GM23338 (cell line): Measurements from ENCODE around the gene NUFIP2. TPM values are rescaled to one million over a fixed set of nuclear protein-coding genes. Genes with fewer than 3 reads are reported as not detected.

ENCODE experiments used
- ATAC-seq: fragments of 200-7000 bp; cut with Tn5 transposase; 3 replicates; pipeline ENCODE4 v1.9.1; 2020
- DNase-seq: peaks from one replicate; pipeline ENCODE4 v3.0.0-alpha.2; 2015; ENCODE audit warnings: low spot score
- H2AFZ ChIP-seq: fragments of 200-600 bp; sonication (generic); 2 replicates; pipeline ENCODE4 v1.8.0; 2016; ENCODE audit warnings: antibody characterized with exemption, mild to moderate bottlenecking, moderate library complexity
- H3F3A ChIP-seq: fragments of 200-600 bp; sonication (generic); replicated peaks from 2 replicates; pipeline ENCODE4 v1.8.0; 2017; ENCODE audit warnings: antibody characterized with exemption, mixed run types, low read depth
- H3K27ac ChIP-seq: fragments of 200-600 bp; sonication (generic); 2 replicates; pipeline ENCODE4 v1.6.1; 2016; ENCODE audit warnings: low read depth
- H3K27me3 ChIP-seq: fragments of 200-600 bp; sonication (generic); 2 replicates; pipeline ENCODE4 v1.8.0; 2016; ENCODE audit warnings: mild to moderate bottlenecking, mixed run types, moderate library complexity; ENCODE audit not compliant: insufficient read depth
- H3K36me3 ChIP-seq: fragments of 200-600 bp; sonication (generic); 2 replicates; pipeline ENCODE4 v1.8.0; 2016; ENCODE audit warnings: mild to moderate bottlenecking; ENCODE audit not compliant: insufficient read depth
- H3K4me1 ChIP-seq: fragments of 200-600 bp; sonication (generic); 2 replicates; pipeline ENCODE4 v1.8.0; 2016; ENCODE audit warnings: mild to moderate bottlenecking, moderate library complexity; ENCODE audit not compliant: insufficient read depth
- H3K4me2 ChIP-seq: fragments of 200-600 bp; sonication (generic); 2 replicates; pipeline ENCODE4 v1.7.1; 2017; ENCODE audit warnings: mixed run types
- H3K4me3 ChIP-seq: fragments of 200-600 bp; sonication (generic); 2 replicates; pipeline ENCODE4 v1.6.1; 2016; ENCODE audit warnings: mixed run types
- H3K79me2 ChIP-seq: fragments of 200-600 bp; sonication (generic); replicated peaks from 2 replicates; pipeline ENCODE4 v1.8.0; 2017; ENCODE audit warnings: mild to moderate bottlenecking; ENCODE audit not compliant: insufficient read depth
- H3K9me2 ChIP-seq: fragments of 200-600 bp; sonication (generic); 2 replicates; pipeline ENCODE4 v1.8.0; 2017; ENCODE audit not compliant: insufficient read depth
- H4K20me1 ChIP-seq: fragments of 200-600 bp; sonication (generic); replicated peaks from 2 replicates; pipeline ENCODE4 v1.8.0; 2017; ENCODE audit warnings: mild to moderate bottlenecking; ENCODE audit not compliant: insufficient read depth
- H3K27ac Mint-ChIP-seq: 2 replicates; pipeline ENCODE4 v1.8.0; 2020; ENCODE audit warnings: inconsistent platforms, mild to moderate bottlenecking, moderate library complexity, mixed read lengths
- H3K27me3 Mint-ChIP-seq: 3 replicates; pipeline ENCODE4 v1.8.0; 2022; ENCODE audit warnings: low read depth, mild to moderate bottlenecking, moderate library complexity, mixed read lengths, inconsistent platforms; ENCODE audit not compliant: insufficient read depth, poor library complexity
- H3K36me3 Mint-ChIP-seq: 3 replicates; pipeline ENCODE4 v1.8.0; 2021; ENCODE audit warnings: low read depth, mild to moderate bottlenecking, inconsistent platforms, moderate library complexity, mixed read lengths
- H3K4me1 Mint-ChIP-seq: 3 replicates; pipeline ENCODE4 v1.8.0; 2020; ENCODE audit warnings: mild to moderate bottlenecking, inconsistent platforms, mixed read lengths
- H3K4me3 Mint-ChIP-seq: 3 replicates; pipeline ENCODE4 v1.8.0; 2021; ENCODE audit warnings: moderate library complexity, mild to moderate bottlenecking, inconsistent platforms, mixed read lengths
- H3K9me3 Mint-ChIP-seq: 3 replicates; pipeline ENCODE4 v1.8.0; 2020; ENCODE audit warnings: moderate library complexity, mild to moderate bottlenecking, inconsistent platforms, mixed read lengths
- CREB1 ChIP-seq: fragments of 250-450 bp; sonication (Bioruptor Pico); IDR thresholded peaks from 2 replicates; pipeline ENCODE4 v1.5.0; 2020; ENCODE audit warnings: low read depth, mild to moderate bottlenecking, moderate library complexity
- CTCF ChIP-seq, 2 experiments: fragments of 200-600 bp in 1 of 2; sonication (generic) in 1 of 2; conservative IDR thresholded peaks; 2 replicates each; pipeline versions ENCODE4 v1.5.1 to v1.6.1; 2016 to 2017; ENCODE audit warnings: antibody characterized with exemption in 2 of 2, low read depth in 2 of 2, mild to moderate bottlenecking in 2 of 2, moderate library complexity in 1 of 2
- EZH2 ChIP-seq: fragments of 200-600 bp; sonication (generic); IDR thresholded peaks from one replicate; pipeline ENCODE4 v1.8.0; 2017; ENCODE audit warnings: antibody characterized with exemption, mild to moderate bottlenecking, low read depth; ENCODE audit not compliant: unreplicated experiment
- JUNB ChIP-seq: IDR thresholded peaks from one replicate; pipeline ENCODE4 v1.6.1; 2016; ENCODE audit warnings: antibody characterized with exemption; ENCODE audit not compliant: unreplicated experiment
- REST ChIP-seq: IDR thresholded peaks from one replicate; pipeline ENCODE4 v1.6.1; 2018; ENCODE audit warnings: antibody characterized with exemption; ENCODE audit not compliant: unreplicated experiment
- STAT1 ChIP-seq: IDR thresholded peaks from one replicate; pipeline ENCODE4 v1.6.1; 2016; ENCODE audit warnings: antibody characterized with exemption; ENCODE audit not compliant: unreplicated experiment
- ZNF331 ChIP-seq: fragments of 250-450 bp; sonication (Bioruptor Pico); IDR thresholded peaks from 2 replicates; pipeline ENCODE4 v1.5.0; 2020; ENCODE audit warnings: low read depth, mild to moderate bottlenecking, moderate library complexity
- polyA plus RNA-seq: library from polyadenylated mRNA; unstranded; fragments of >200 nt; fragmentation: Nextera tagmentation; extraction: Ambion mirVana; gene quantifications from 2 replicates; pipeline ENCODE4 v1.2.1, GENCODE V29; 2016
- total RNA-seq: library from RNA; depleted of rRNA; stranded (reverse); fragments of >200 nt; shearing (Covaris generic); gene quantifications from 2 replicates; pipeline ENCODE4 v1.2.3, GENCODE V29; 2014

The NUFIP2 gene
- total and polyA plus RNA-seq, 2 experiments from 2014 or later, result 22.2 to 88.5 TPM

DNA sequence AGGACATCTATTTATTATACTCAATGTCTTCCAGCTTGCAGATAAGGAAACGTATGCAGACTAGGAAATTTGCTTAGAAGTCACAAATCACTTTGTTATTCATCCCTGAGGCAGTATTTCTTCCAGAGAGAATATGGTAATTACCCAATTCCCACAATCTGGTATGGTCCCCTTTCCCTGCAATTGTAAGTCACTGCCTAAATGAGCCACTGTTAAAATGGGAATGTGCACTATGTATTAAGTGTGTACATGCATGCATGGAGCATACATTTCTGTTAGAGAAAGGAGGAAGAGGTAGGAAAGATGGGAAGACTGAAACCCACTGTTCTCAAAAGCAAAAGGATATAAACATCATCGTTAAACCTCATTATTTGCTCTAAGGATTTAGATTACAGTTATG is 10.0 kb downstream of the NUFIP2 start:
- peaks cover 28% of the 10 kb centered on the region for H3K4me1 Mint-ChIP-seq
- peaks cover 2% of the 10 kb centered on the region for H3K27me3 Mint-ChIP-seq
- TF ChIP-seq ZNF331 (CRISPR knock-in tag), result no peak
- ATAC-seq (no peak), DNase-seq (no peak)
- H3K36me3 ChIP-seq, result peaks cover 38% of the 10 kb centered on the region
- no peak overlapping the region for H3K4me3 Mint-ChIP-seq
- peaks cover 15% of the 10 kb centered on the region for H3K4me1 ChIP-seq
- peaks cover 96% of the 10 kb centered on the region for H3K36me3 Mint-ChIP-seq
- peak overlapping the region; percentile 44 for H3K4me2 ChIP-seq
- H3K9me2 ChIP-seq, result no peaks in the 10 kb centered on the region
- peaks cover 100% of the 10 kb centered on the region for H3K79me2 ChIP-seq
- peaks cover 96% of the 10 kb centered on the region for H4K20me1 ChIP-seq
- peak overlapping the region; percentile 22; the same call in 1 of the 2 replicates for H3K4me3 ChIP-seq
- H3K27ac ChIP-seq, result peak overlapping the region; percentile 28; the same call in 1 of the 2 replicates
- no peak overlapping the region for H2AFZ ChIP-seq
- peaks cover 6% of the 10 kb centered on the region; the same call in 1 of the 2 replicates for H3F3A ChIP-seq
- H3K27me3 ChIP-seq, result no peaks in the 10 kb centered on the region
- H3K27ac Mint-ChIP-seq, result no peak overlapping the region
- H3K9me3 Mint-ChIP-seq, result no peaks in the 10 kb centered on the region

GRCh38 chr17:29283496-29283895 is 10.5 kb downstream of the NUFIP2 start:
- TF ChIP-seq JUNB (no peak), CTCF (conservative IDR thresholded peaks at IDR 0.05; ENCODE audit: low read depth in 2 of 2) (peak; percentile 5 to 21; a peak in 1 of 4 replicates), REST (no peak), ZNF331 (CRISPR knock-in tag) (no peak), STAT1 (no peak), CREB1 (CRISPR knock-in tag) (no peak), EZH2 (no peak)
- Histone ChIP-seq H3K4me2 (no peak overlapping the region), H2AFZ (no peak overlapping the region), H4K20me1 (peaks cover 96% of the 10 kb centered on the region), H3K27ac (no peak overlapping the region; the same call in 1 of the 2 replicates), H3K4me1 (peaks cover 11% of the 10 kb centered on the region; the same call in 1 of the 2 replicates), H3K79me2 (peaks cover 100% of the 10 kb centered on the region), H3K36me3 (peaks cover 34% of the 10 kb centered on the region), H3K9me2 (no peaks in the 10 kb centered on the region), H3K4me3 (0 out of 2 replicates have a peak overlapping the region, but pooled peaks have one; percentile 22), H3K27me3 (no peaks in the 10 kb centered on the region), H3F3A (0 out of 2 replicates have a peak, but pooled peaks cover 2% of the 10 kb centered on the region)
- ATAC-seq (no peak; the same call in 2 of the 3 replicates), DNase-seq (no peak)
- Mint-ChIP-seq H3K4me1 (peaks cover 29% of the 10 kb centered on the region), H3K27ac (no peak overlapping the region), H3K9me3 (no peaks in the 10 kb centered on the region), H3K36me3 (peaks cover 96% of the 10 kb centered on the region), H3K27me3 (peaks cover 2% of the 10 kb centered on the region), H3K4me3 (peak overlapping the region; percentile 3; the same call in 1 of the 3 replicates)
